Measurements from ENCODE around the gene BUB1.

The BUB1 gene

DNA sequence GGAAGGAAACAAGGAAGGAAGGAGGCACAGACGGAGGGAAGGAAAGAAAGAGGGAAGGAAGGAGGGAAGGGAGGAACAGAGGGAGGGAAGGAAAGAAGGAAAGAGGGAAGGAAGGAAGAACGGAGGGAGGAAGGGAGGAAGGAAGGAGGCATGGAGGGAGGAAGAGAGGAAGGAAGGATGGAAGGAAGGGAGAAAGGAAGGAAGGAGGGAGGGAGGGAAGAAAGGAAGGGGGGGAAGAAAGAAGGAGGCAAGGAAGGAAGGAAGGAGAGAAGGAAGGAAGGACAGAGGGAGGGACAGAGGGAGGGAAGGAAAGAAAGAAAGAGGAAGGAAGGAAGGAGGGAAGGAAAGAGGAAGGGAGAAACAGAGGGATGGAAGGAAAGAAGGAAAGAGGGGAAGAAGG, 47.0 kb upstream of the BUB1 start:
- no CpG with 5 or more reads among the region's 2 CpGs for WGBS, 2 donors (ENCODE audit: extremely low coverage in 2 of 2, insufficient read length in 2 of 2, insufficient replicate concordance in 1 of 2)
- Histone ChIP-seq H3K79me1 (ENCODE audit: low read depth, low read length) (no peaks in the 10 kb centered on the region), H3K27ac (replicated peaks; ENCODE audit: low read length) (no peak overlapping the region), H3K9me3 (replicated peaks in 1 of 2; ENCODE audit: control insufficient read depth in 2 of 2, insufficient read depth in 1 of 2, low read depth in 1 of 2, low read length in 2 of 2) (no peaks in the 10 kb centered on the region), H3K27me3 (ENCODE audit: control insufficient read depth in 3 of 3, insufficient read depth in 3 of 3, low read depth in 1 of 3, low read length in 3 of 3) (peaks cover 0 to 58% (median 0%) of the 10 kb centered on the region in 3 experiments), H4K91ac (ENCODE audit: low read depth, low read length, poor library complexity) (no peak overlapping the region), H2BK120ac (ENCODE audit: low read depth, low read length) (no peak overlapping the region), H3K36me3 (replicated peaks in 1 of 2; ENCODE audit: control insufficient read depth in 2 of 2, insufficient read depth in 2 of 2, low read length in 2 of 2) (no peaks in the 10 kb centered on the region), H3K4me3 (ENCODE audit: low read length in 2 of 2) (no peak overlapping the region), H2AFZ (ENCODE audit: low read length) (no peak overlapping the region), H2BK12ac (ENCODE audit: low read length) (no peak overlapping the region), H4K8ac (ENCODE audit: low read depth, low read length) (no peak overlapping the region), H3K14ac (ENCODE audit: low read length) (no peak overlapping the region), H3K4me2 (ENCODE audit: insufficient read depth, low read length, poor library complexity, severe bottlenecking) (no peak overlapping the region), H3K18ac (ENCODE audit: low read length) (no peak overlapping the region), H2AK5ac (ENCODE audit: low read depth, low read length) (no peak overlapping the region), H2BK15ac (ENCODE audit: low read length) (no peak overlapping the region), H3K4me1 (ENCODE audit: control insufficient read depth in 2 of 2, insufficient read depth in 1 of 2, low read depth in 1 of 2, low read length in 2 of 2) (peaks cover 0 to 1% of the 10 kb centered on the region in 2 donors), H3K4ac (ENCODE audit: low read length) (no peak overlapping the region), H3K9ac (ENCODE audit: low read depth, low read length, poor library complexity) (no peak overlapping the region), H2BK5ac (ENCODE audit: low read length) (no peak overlapping the region), H3K23ac (ENCODE audit: low read depth, low read length, poor library complexity) (no peak overlapping the region)
- DNase-seq (ENCODE audit: low spot score): no peak

DNA sequence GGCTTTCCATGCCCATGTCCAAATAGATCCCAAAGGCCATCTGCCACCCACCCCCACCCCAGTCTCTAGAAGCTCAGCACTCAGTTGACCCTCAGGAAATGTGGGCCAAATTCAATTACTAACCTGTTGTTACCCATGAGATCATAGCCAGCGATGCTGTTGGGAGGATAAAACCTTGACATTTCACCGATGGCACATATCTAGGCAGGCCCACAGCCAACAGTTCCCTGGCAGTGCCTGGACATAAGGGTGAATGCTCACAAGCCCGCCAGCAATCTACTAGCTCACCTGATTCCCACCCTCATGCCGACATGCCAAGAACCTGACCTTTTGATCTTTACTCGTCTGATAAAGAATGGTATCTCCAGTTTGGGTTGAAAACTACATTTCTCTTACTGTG, 42.7 kb upstream of the BUB1 start:
- H3K4me2 ChIP-seq (ENCODE audit: insufficient read depth, low read length, poor library complexity, severe bottlenecking): no peak overlapping the region
- no peak overlapping the region for H3K23ac ChIP-seq (ENCODE audit: low read depth, low read length, poor library complexity)
- no peak overlapping the region for H2AK5ac ChIP-seq (ENCODE audit: low read depth, low read length)
- H3K9me3 ChIP-seq (replicated peaks in 1 of 2; ENCODE audit: control insufficient read depth in 2 of 2, insufficient read depth in 1 of 2, low read depth in 1 of 2, low read length in 2 of 2): no peaks in the 10 kb centered on the region
- no peak overlapping the region for H2AFZ ChIP-seq (ENCODE audit: low read length)
- no peak overlapping the region for H2BK5ac ChIP-seq (ENCODE audit: low read length)
- no CpG with 5 or more reads among the region's 5 CpGs for WGBS, 2 donors (ENCODE audit: extremely low coverage in 2 of 2, insufficient read length in 2 of 2, insufficient replicate concordance in 1 of 2)
- H3K27me3 ChIP-seq (ENCODE audit: control insufficient read depth in 3 of 3, insufficient read depth in 3 of 3, low read depth in 1 of 3, low read length in 3 of 3): peaks cover 0 to 52% (median 0%) of the 10 kb centered on the region in 3 experiments
- no peak overlapping the region for H4K8ac ChIP-seq (ENCODE audit: low read depth, low read length)
- H3K9ac ChIP-seq (ENCODE audit: low read depth, low read length, poor library complexity): no peak overlapping the region
- no peak overlapping the region for H2BK15ac ChIP-seq (ENCODE audit: low read length)
- H3K4ac ChIP-seq (ENCODE audit: low read length): no peak overlapping the region
- H2BK120ac ChIP-seq (ENCODE audit: low read depth, low read length): no peak overlapping the region
- H3K36me3 ChIP-seq (replicated peaks in 1 of 2; ENCODE audit: control insufficient read depth in 2 of 2, insufficient read depth in 2 of 2, low read length in 2 of 2): no peaks in the 10 kb centered on the region
- H3K14ac ChIP-seq (ENCODE audit: low read length): no peak overlapping the region
- H3K27ac ChIP-seq (replicated peaks; ENCODE audit: low read length): no peak overlapping the region
- no peak overlapping the region for H4K91ac ChIP-seq (ENCODE audit: low read depth, low read length, poor library complexity)
- DNase-seq (ENCODE audit: low spot score): no peak
- H3K4me1 ChIP-seq (ENCODE audit: control insufficient read depth in 2 of 2, insufficient read depth in 1 of 2, low read depth in 1 of 2, low read length in 2 of 2): peaks cover 0 to 1% of the 10 kb centered on the region in 2 donors
- H3K4me3 ChIP-seq (ENCODE audit: low read length in 2 of 2): peak overlapping the region in 1 of 2 donors; percentile 27
- H3K18ac ChIP-seq (ENCODE audit: low read length): no peak overlapping the region
- H3K79me1 ChIP-seq (ENCODE audit: low read depth, low read length): no peaks in the 10 kb centered on the region
- no peak overlapping the region for H2BK12ac ChIP-seq (ENCODE audit: low read length)

DNA sequence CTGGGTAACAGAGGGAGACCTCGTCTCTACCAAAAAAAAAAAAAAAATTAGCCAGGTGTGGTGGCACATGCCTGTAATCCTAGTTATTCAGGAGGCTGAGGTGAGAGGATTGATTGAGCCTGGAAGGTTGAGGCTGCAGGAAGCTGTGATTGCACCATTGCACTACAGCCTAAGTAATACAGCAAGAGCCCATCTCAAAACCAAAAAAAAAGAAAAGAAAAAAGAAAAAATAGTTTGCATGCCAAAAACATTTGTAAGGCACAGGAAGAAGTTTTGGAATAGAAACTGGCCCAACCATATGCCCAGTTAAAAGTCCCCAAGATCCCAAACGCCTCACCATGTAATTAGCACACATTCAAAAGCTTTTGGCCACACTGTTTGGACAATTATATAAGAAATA, 41.1 kb upstream of the BUB1 start:
- no CpG with 5 or more reads among the region's 2 CpGs for WGBS, 2 donors (ENCODE audit: extremely low coverage in 2 of 2, insufficient read length in 2 of 2, insufficient replicate concordance in 1 of 2)
- H2AK5ac ChIP-seq (ENCODE audit: low read depth, low read length): no peak overlapping the region

DNA sequence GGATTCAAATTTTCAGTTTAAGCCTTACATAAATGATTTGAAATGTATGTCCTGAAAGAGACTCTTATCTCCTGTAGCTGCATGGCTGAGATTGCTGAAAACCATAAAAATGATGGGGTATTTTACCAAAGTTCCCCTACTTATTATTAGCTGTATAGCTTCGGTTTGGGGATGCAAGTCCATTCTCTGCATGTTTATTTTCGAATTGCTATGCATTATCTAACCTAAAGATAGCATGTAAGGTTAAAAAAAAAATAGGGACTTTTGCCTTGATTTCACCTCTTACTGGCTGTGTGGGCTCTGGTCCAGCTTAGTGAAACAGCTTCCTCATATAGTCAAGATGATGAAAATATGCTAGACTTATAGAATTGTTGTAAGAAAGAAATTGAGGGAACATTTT, 40.5 kb upstream of the BUB1 start:
- DNase-seq (ENCODE audit: low spot score): no peak
- WGBS, 2 donors (ENCODE audit: extremely low coverage in 2 of 2, insufficient read length in 2 of 2, insufficient replicate concordance in 1 of 2): no CpG with 5 or more reads among the region's 2 CpGs
- peaks cover 0 to 54% (median 0%) of the 10 kb centered on the region in 3 experiments for H3K27me3 ChIP-seq (ENCODE audit: control insufficient read depth in 3 of 3, insufficient read depth in 3 of 3, low read depth in 1 of 3, low read length in 3 of 3)

More for the DNA sequence above, 41.1 kb upstream of the BUB1 start:
- H2BK12ac ChIP-seq (ENCODE audit: low read length): no peak overlapping the region
- H3K36me3 ChIP-seq (replicated peaks in 1 of 2; ENCODE audit: control insufficient read depth in 2 of 2, insufficient read depth in 2 of 2, low read length in 2 of 2): no peaks in the 10 kb centered on the region
- H3K23ac ChIP-seq (ENCODE audit: low read depth, low read length, poor library complexity): no peak overlapping the region
- no peak overlapping the region for H3K9ac ChIP-seq (ENCODE audit: low read depth, low read length, poor library complexity)
- no peaks in the 10 kb centered on the region for H3K79me1 ChIP-seq (ENCODE audit: low read depth, low read length)
- H3K9me3 ChIP-seq (replicated peaks in 1 of 2; ENCODE audit: control insufficient read depth in 2 of 2, insufficient read depth in 1 of 2, low read depth in 1 of 2, low read length in 2 of 2): no peaks in the 10 kb centered on the region
- H3K4me1 ChIP-seq (ENCODE audit: control insufficient read depth in 2 of 2, insufficient read depth in 1 of 2, low read depth in 1 of 2, low read length in 2 of 2): peaks cover 0 to 1% of the 10 kb centered on the region in 2 donors
- no peak overlapping the region for H3K14ac ChIP-seq (ENCODE audit: low read length)
- no peak for DNase-seq (ENCODE audit: low spot score)
- no peak overlapping the region for H3K27ac ChIP-seq (replicated peaks; ENCODE audit: low read length)
- no peak overlapping the region for H3K18ac ChIP-seq (ENCODE audit: low read length)
- H3K4me2 ChIP-seq (ENCODE audit: insufficient read depth, low read length, poor library complexity, severe bottlenecking): no peak overlapping the region
- peaks cover 0 to 55% (median 0%) of the 10 kb centered on the region in 3 experiments for H3K27me3 ChIP-seq (ENCODE audit: control insufficient read depth in 3 of 3, insufficient read depth in 3 of 3, low read depth in 1 of 3, low read length in 3 of 3)
- H4K91ac ChIP-seq (ENCODE audit: low read depth, low read length, poor library complexity): no peak overlapping the region
- H3K4ac ChIP-seq (ENCODE audit: low read length): no peak overlapping the region
- no peak overlapping the region for H2BK120ac ChIP-seq (ENCODE audit: low read depth, low read length)
- no peak overlapping the region for H2AFZ ChIP-seq (ENCODE audit: low read length)
- no peak overlapping the region for H4K8ac ChIP-seq (ENCODE audit: low read depth, low read length)
- no peak overlapping the region for H2BK15ac ChIP-seq (ENCODE audit: low read length)
- no peak overlapping the region for H3K4me3 ChIP-seq (ENCODE audit: low read length in 2 of 2)
- no peak overlapping the region for H2BK5ac ChIP-seq (ENCODE audit: low read length)

More for the DNA sequence above, 40.5 kb upstream of the BUB1 start:
- no peak overlapping the region for H2AK5ac ChIP-seq (ENCODE audit: low read depth, low read length)
- H3K4me1 ChIP-seq (ENCODE audit: control insufficient read depth in 2 of 2, insufficient read depth in 1 of 2, low read depth in 1 of 2, low read length in 2 of 2): no peaks in the 10 kb centered on the region
- no peak overlapping the region for H3K23ac ChIP-seq (ENCODE audit: low read depth, low read length, poor library complexity)
- H4K91ac ChIP-seq (ENCODE audit: low read depth, low read length, poor library complexity): no peak overlapping the region
- no peak overlapping the region for H4K8ac ChIP-seq (ENCODE audit: low read depth, low read length)
- no peaks in the 10 kb centered on the region for H3K36me3 ChIP-seq (replicated peaks in 1 of 2; ENCODE audit: control insufficient read depth in 2 of 2, insufficient read depth in 2 of 2, low read length in 2 of 2)
- H2AFZ ChIP-seq (ENCODE audit: low read length): no peak overlapping the region
- H3K18ac ChIP-seq (ENCODE audit: low read length): no peak overlapping the region
- no peak overlapping the region for H3K4ac ChIP-seq (ENCODE audit: low read length)
- H2BK120ac ChIP-seq (ENCODE audit: low read depth, low read length): no peak overlapping the region
- H2BK5ac ChIP-seq (ENCODE audit: low read length): no peak overlapping the region
- no peak overlapping the region for H2BK12ac ChIP-seq (ENCODE audit: low read length)
- H3K9me3 ChIP-seq (replicated peaks in 1 of 2; ENCODE audit: control insufficient read depth in 2 of 2, insufficient read depth in 1 of 2, low read depth in 1 of 2, low read length in 2 of 2): no peaks in the 10 kb centered on the region
- no peak overlapping the region for H3K4me2 ChIP-seq (ENCODE audit: insufficient read depth, low read length, poor library complexity, severe bottlenecking)
- H3K14ac ChIP-seq (ENCODE audit: low read length): no peak overlapping the region
- no peak overlapping the region for H2BK15ac ChIP-seq (ENCODE audit: low read length)
- H3K4me3 ChIP-seq (ENCODE audit: low read length in 2 of 2): no peak overlapping the region
- H3K79me1 ChIP-seq (ENCODE audit: low read depth, low read length): no peaks in the 10 kb centered on the region
- no peak overlapping the region for H3K27ac ChIP-seq (replicated peaks; ENCODE audit: low read length)
- H3K9ac ChIP-seq (ENCODE audit: low read depth, low read length, poor library complexity): no peak overlapping the region

All from neuronal stem cell (in vitro differentiated cells).